GM23338 (cell line): ENCODE measurements around the gene KIAA1328.

ENCODE experiments used
- CTCF ChIP-seq, 2 experiments: fragments of 200-600 bp in 1 of 2; sonication (generic) in 1 of 2; conservative IDR thresholded peaks; 2 replicates each; pipeline versions ENCODE4 v1.5.1 to v1.6.1; 2016 to 2017; ENCODE audit warnings: antibody characterized with exemption in 2 of 2, low read depth in 2 of 2, mild to moderate bottlenecking in 2 of 2, moderate library complexity in 1 of 2
- EZH2 ChIP-seq: fragments of 200-600 bp; sonication (generic); IDR thresholded peaks from one replicate; pipeline ENCODE4 v1.8.0; 2017; ENCODE audit warnings: antibody characterized with exemption, mild to moderate bottlenecking, low read depth; ENCODE audit not compliant: unreplicated experiment
- NANOG ChIP-seq: IDR thresholded peaks from 2 replicates; pipeline ENCODE4 v1.6.1; 2016; ENCODE audit warnings: antibody characterized with exemption, borderline replicate concordance

GRCh38 chr18:37180086-37180485, 351.2 kb downstream of the KIAA1328 start:
- TF ChIP-seq NANOG = no peak
- TF ChIP-seq CTCF (conservative IDR thresholded peaks at IDR 0.05; ENCODE audit: low read depth in 2 of 2) = no peak
- TF ChIP-seq EZH2 = no peak
